NCI-H1105 (cell line): Measurements from ENCODE around the gene MYO1B.

ENCODE experiments used
- DNase-seq: peaks from one replicate; lab custom pipeline; 2025; lab: John Stamatoyannopoulos, UW

Gene MYO1B

GRCh38 chr2:191262436-191262835 is 17.2 kb downstream of the MYO1B start:
- no peak for DNase-seq

- DNase-seq: no peak
Observed at GRCh38 chr2:191263050-191263449, 17.8 kb downstream of the MYO1B start.

GRCh38 chr2:191264647-191265081 is 19.5 kb downstream of the MYO1B start:
- no peak for DNase-seq

- no peak for DNase-seq
Observed at GRCh38 chr2:191265311-191266170, 20.3 kb downstream of the MYO1B start.

GRCh38 chr2:191266201-191266600 is 21.0 kb downstream of the MYO1B start:
- no peak for DNase-seq

- DNase-seq: no peak
Observed at GRCh38 chr2:191268596-191268995, 23.4 kb downstream of the MYO1B start.

GRCh38 chr2:191270306-191271161 is 25.3 kb downstream of the MYO1B start:
- no peak for DNase-seq

GRCh38 chr2:191272064-191272463 is 26.9 kb downstream of the MYO1B start:
- no peak for DNase-seq

GRCh38 chr2:191274413-191274815 is 29.2 kb downstream of the MYO1B start:
- no peak for DNase-seq

- no peak for DNase-seq
Observed at GRCh38 chr2:191276792-191277465, 31.7 kb downstream of the MYO1B start.

- no peak for DNase-seq
Observed at GRCh38 chr2:191280290-191280689, 35.1 kb downstream of the MYO1B start.

- DNase-seq: no peak
Observed at GRCh38 chr2:191280834-191281756, 35.9 kb downstream of the MYO1B start.

GRCh38 chr2:191285252-191285651 is 40.0 kb downstream of the MYO1B start:
- DNase-seq: no peak

GRCh38 chr2:191287820-191288219 is 42.6 kb downstream of the MYO1B start:
- no peak for DNase-seq

- DNase-seq: no peak
Observed at GRCh38 chr2:191289049-191289448, 43.8 kb downstream of the MYO1B start.

GRCh38 chr2:191291471-191291870 is 46.3 kb downstream of the MYO1B start:
- DNase-seq: no peak

- no peak for DNase-seq
Observed at GRCh38 chr2:191292869-191293268, 47.7 kb downstream of the MYO1B start.

- DNase-seq: no peak
Observed at GRCh38 chr2:191295088-191295487, 49.9 kb downstream of the MYO1B start.

GRCh38 chr2:191296083-191297006 is 51.1 kb downstream of the MYO1B start:
- DNase-seq: no peak

- DNase-seq: no peak
Observed at GRCh38 chr2:191297033-191297432, 51.8 kb downstream of the MYO1B start.
